Measurements from ENCODE around the gene GPR68. TPM values are rescaled to one million over a fixed set of nuclear protein-coding genes. Genes with fewer than 3 reads are reported as not detected.
"Not testable (repeated sequence)": the region's sequence is repeated elsewhere in the genome, so short reads cannot be mapped to it uniquely, and the experiment has no call there.

Gene GPR68
- total RNA-seq, 1 donor = 1.7 TPM

DNA sequence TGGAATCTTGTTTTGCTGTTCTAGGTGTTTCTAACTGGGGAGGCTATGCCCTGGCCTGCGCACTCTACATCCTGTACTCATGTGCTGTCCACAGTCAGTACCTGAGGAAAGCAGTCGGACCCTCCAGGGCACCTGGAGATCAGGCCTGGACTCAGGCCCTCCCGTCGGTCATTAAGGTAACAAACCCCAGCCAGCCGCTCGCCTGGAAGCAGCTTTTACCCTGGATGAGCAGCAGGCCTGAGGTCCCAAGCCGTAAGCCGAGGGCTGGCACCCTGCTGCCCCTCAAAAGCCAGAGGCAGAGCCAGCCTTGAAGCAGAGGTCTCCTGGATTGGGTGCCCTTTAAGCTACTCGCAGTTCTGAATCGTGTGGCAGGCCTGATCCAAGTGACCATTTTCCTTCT is 29.1 kb downstream of the GPR68 start:
- no peak overlapping the region for H3K4me3 ChIP-seq (ENCODE audit: low read length)
- no peaks in the 10 kb centered on the region for H3K9me3 ChIP-seq (ENCODE audit: low read depth, low read length)
- H3K4me1 ChIP-seq (ENCODE audit: insufficient read depth, low read length) = no peaks in the 10 kb centered on the region
- H3K27me3 ChIP-seq (ENCODE audit: insufficient read depth, low read length) = no peaks in the 10 kb centered on the region

DNA sequence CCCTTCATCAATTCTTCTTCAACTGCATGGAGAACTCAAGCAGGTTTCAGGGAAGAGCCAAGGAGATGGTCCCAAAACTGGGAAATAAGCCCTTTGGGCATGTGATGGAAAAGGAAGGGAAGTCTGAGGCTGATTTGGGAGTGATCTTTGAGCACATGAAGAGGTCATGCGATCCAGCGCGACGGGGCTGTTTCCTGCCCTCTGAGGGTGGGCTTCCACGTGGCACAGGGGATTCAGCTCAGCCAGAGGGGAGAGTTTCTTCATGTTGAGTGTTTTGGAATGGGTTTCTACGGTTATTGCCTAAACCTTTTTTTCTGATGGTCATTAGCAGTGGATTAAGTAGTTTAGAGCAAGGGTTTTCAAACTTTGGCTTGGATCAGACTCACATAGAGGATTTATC is 30.2 kb downstream of the GPR68 start:
- Histone ChIP-seq H3K9me3 (ENCODE audit: low read depth, low read length) (no peaks in the 10 kb centered on the region), H3K4me1 (ENCODE audit: insufficient read depth, low read length) (no peaks in the 10 kb centered on the region), H3K4me3 (ENCODE audit: low read length) (no peak overlapping the region), H3K27me3 (ENCODE audit: insufficient read depth, low read length) (no peaks in the 10 kb centered on the region)

DNA sequence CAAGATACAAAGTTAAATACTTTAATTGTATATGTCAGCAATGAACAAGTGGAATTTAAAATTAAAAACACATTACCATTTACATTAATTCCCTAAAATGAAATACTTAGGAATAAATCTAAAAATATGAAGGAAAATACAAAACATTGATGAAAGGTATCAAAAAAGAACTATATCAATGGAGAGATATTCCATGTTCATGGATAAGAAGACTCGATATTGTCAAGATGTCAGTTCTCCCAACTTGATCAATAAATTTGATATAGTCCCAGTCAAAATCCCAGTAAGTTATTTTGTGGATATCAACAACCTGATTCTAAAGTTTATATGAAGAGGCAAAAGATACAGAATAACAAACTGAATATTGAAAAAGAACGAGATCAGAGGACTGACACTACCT is 33.5 kb downstream of the GPR68 start:
- Histone ChIP-seq H3K27me3 (ENCODE audit: insufficient read depth, low read length) (no peaks in the 10 kb centered on the region), H3K4me3 (ENCODE audit: low read length) (no peak overlapping the region), H3K4me1 (ENCODE audit: insufficient read depth, low read length) (peaks cover 5% of the 10 kb centered on the region), H3K9me3 (ENCODE audit: low read depth, low read length) (no peaks in the 10 kb centered on the region)

DNA sequence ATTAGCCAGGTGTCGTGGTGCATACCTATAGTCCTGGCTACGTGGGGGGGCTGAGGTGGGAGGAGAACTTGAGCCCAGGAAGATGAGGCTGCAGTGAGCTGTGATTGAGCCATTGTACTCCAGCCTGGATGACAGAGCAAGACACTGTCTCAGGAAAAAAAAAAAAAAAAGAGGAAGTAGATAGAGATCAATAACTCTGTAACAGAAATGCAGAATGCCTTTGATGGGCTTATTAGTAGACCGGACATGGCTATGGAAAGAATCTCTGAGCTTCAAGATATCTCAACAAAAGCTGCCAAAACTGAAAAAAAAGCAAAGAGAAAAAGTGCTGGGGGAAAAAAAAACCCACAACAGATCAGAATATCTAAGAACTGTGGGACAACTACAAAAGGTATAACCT is 37.5 kb downstream of the GPR68 start:
- Histone ChIP-seq H3K27me3 (ENCODE audit: insufficient read depth, low read length) (no peaks in the 10 kb centered on the region), H3K4me1 (ENCODE audit: insufficient read depth, low read length) (peaks cover 12% of the 10 kb centered on the region), H3K4me3 (ENCODE audit: low read length) (no peak overlapping the region), H3K9me3 (ENCODE audit: low read depth, low read length) (no peaks in the 10 kb centered on the region)

DNA sequence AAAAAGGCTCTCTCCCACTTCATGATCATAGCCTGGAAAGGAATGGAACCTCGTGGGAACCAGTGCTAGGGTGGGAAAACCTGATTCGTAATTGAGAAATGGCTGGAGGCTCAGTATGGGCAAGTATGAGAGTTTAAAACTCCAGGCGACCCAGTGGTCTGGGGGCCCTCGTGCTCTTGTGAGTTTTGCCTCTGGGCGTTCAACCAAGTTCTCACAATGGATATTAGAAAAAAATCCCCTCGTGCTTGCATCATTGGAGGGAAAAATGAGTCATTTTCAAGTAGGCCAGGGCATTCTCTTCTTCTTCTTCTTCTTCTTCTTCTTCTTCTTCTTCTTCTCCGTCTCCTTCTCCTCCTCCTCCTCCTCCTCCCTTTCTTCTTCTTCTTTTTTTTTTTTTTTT is 39.0 kb downstream of the GPR68 start:
- Histone ChIP-seq H3K27me3 (ENCODE audit: insufficient read depth, low read length) (no peaks in the 10 kb centered on the region), H3K4me3 (ENCODE audit: low read length) (no peak overlapping the region), H3K9me3 (ENCODE audit: low read depth, low read length) (no peaks in the 10 kb centered on the region), H3K4me1 (ENCODE audit: insufficient read depth, low read length) (peaks cover 15% of the 10 kb centered on the region)

DNA sequence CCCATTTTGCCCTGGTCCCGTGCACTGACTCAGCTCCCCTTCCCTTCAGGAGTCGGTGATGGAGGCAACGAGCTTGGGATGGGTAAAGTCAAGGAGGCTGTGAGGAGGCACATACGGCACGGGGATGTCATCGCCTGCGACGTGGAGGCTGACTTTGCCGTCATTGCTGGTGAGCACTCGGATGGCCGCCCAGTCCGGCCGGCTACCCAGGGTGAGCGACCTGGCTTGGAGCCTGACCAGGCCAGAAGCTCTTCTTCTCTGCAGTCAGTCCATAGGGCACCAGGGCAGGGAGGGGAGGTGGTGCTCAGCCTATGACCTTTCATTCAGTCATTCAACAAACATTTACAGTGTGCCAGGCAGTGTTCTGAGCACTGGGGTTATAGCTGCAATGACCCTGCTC is 39.8 kb downstream of the GPR68 start:
- no peaks in the 10 kb centered on the region for H3K9me3 ChIP-seq (ENCODE audit: low read depth, low read length)
- no peaks in the 10 kb centered on the region for H3K27me3 ChIP-seq (ENCODE audit: insufficient read depth, low read length)
- H3K4me1 ChIP-seq (ENCODE audit: insufficient read depth, low read length) = peaks cover 15% of the 10 kb centered on the region
- H3K4me3 ChIP-seq (ENCODE audit: low read length) = no peak overlapping the region

DNA sequence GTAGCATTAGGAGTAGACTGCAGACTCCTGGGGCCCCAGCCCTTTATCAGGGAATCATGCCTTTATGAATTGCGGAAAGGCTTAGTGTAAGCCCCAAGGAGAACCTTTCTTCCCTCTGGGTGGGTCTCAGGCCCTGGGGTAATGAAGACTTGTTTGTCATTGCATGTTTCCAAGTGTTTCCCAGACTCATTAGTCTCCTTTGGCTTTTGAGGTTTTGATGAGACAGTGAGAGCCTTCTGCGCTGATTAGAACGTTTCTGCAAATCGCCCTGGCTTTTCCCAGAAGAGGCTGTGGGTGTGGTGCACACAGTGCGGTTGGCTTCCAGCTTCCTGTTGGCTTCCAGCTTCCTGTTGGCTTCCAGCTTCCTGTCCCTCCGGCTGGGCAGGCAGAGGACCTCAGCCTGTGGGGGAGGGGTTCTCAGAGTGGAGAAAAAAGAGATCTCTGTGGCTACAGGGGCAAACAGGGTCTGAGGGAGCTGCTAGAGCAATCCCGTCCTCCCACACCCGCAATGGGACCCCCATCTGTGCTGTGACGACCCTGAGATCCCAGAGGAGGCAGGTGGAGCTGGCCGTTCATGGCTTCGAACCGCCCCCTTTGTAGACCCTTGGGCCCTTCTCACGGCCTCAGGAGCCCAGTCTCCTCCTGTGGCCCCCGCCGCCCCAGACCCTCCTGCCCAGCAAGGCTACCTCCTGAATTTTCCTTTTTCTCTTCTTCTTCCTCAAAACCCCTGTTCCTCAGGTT is 42.1 kb downstream of the GPR68 start:
- Histone ChIP-seq H3K27me3 (ENCODE audit: insufficient read depth, low read length) (no peaks in the 10 kb centered on the region), H3K9me3 (ENCODE audit: low read depth, low read length) (no peaks in the 10 kb centered on the region), H3K4me1 (ENCODE audit: insufficient read depth, low read length) (peaks cover 15% of the 10 kb centered on the region), H3K4me3 (ENCODE audit: low read length) (no peak overlapping the region)

DNA sequence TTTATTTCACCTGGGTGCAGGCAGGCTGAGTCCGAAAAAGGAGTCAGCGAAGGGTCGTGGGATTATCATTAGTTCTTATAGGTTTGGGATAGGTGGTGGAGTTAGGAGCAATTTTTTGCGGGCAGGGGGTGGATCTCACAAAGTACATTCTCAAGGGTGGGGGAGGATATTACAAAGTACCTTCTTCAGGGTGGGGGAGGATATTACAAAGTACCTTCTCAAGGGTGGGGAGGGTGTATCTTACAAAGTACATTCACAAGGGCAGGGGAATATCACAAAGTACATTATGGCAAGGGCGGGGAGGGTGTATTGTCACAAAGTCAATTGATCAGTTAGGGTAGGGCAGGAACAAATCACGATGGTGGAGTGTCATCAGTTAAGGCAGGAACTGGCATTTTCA is 43.7 kb downstream of the GPR68 start:
- not testable (repeated sequence) for H3K9me3 ChIP-seq (ENCODE audit: low read depth, low read length); H3K4me3 ChIP-seq (ENCODE audit: low read length); H3K27me3 ChIP-seq (ENCODE audit: insufficient read depth, low read length)
- H3K4me1 ChIP-seq (ENCODE audit: insufficient read depth, low read length) = peaks cover 11% of the 10 kb centered on the region

DNA sequence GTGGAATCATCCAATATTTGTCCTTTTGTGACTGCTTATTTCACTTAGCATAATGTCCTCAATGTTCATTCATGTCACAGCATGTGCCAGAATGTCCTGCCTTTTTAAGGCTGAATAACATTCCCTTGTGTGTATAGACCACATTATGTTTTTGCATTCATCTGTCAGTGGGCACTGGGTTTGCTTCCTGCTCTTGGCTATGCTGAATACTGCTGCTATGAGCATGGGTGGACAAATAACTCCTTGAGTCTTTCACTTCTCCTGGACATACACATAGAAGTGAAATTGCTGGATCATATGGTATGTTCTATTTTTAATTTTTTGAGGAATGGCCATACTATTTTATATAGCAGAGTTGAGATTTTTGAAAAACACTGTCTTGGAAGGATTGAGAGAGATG is 46.9 kb downstream of the GPR68 start:
- Histone ChIP-seq H3K4me1 (ENCODE audit: insufficient read depth, low read length) (peaks cover 18% of the 10 kb centered on the region), H3K27me3 (ENCODE audit: insufficient read depth, low read length) (no peaks in the 10 kb centered on the region), H3K9me3 (ENCODE audit: low read depth, low read length) (no peaks in the 10 kb centered on the region), H3K4me3 (ENCODE audit: low read length) (no peak overlapping the region)

DNA sequence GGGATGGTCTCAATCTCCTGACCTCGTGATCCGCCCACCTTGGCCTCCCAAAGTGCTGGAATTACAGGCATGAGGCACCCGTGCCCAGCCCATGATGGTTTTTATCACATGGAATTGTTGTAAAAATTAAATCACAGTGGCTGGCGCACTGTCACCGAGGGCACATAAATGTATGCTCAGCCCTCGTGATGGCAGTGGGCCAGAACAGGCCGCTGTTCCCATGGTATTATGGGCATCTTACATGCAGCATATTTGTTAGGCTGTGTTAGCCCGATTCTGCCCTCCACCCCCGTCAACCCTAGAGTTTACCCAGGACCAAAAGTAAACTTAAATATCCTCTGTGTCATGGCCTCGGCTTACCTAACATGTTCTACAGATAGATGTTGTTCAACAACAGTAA is 48.6 kb downstream of the GPR68 start:
- peaks cover 9% of the 10 kb centered on the region for H3K4me1 ChIP-seq (ENCODE audit: insufficient read depth, low read length)
- H3K9me3 ChIP-seq (ENCODE audit: low read depth, low read length) = no peaks in the 10 kb centered on the region
- no peaks in the 10 kb centered on the region for H3K27me3 ChIP-seq (ENCODE audit: insufficient read depth, low read length)
- H3K4me3 ChIP-seq (ENCODE audit: low read length) = no peak overlapping the region

DNA sequence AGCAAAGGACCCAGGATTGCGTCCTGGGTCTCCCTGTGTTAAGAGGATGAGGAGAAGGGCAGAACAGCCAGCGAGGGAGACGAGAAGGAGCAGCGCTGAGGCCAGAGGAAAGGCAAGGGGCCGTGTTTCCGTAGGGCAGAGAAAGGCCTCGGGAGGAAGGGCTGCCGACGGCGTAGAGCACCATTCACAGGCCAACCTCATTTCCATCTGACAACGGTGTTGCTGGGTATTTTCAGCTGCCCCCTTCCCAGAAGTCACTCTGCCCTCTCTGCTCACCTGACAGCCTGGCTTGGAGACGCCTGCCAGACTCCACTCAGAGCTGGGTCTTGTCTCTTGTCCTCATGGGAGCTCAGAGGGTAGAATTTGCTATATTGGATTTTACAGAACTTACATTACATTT is 51.4 kb downstream of the GPR68 start:
- no peak overlapping the region for H3K4me3 ChIP-seq (ENCODE audit: low read length)
- H3K4me1 ChIP-seq (ENCODE audit: insufficient read depth, low read length) = peaks cover 9% of the 10 kb centered on the region
- H3K9me3 ChIP-seq (ENCODE audit: low read depth, low read length) = no peaks in the 10 kb centered on the region
- H3K27me3 ChIP-seq (ENCODE audit: insufficient read depth, low read length) = no peaks in the 10 kb centered on the region

DNA sequence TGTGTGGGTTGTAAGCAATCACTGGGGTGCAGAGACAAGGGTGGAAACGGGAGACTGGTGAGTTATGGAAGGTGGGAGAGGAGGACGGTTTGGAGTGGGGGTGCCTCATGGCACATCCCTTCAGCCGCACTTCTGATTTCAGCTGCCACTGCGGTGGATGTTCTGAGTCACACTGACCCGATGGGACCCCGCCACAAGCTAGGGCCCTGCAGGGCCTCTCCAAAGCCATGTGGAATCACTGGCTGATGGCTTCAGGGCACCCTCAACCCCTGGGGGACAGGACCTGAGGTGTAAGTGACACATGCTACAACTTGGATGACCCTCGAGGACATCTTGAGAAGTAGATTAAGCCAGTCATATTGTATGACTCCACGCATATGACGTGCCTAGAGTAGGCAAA is 53.7 kb downstream of the GPR68 start:
- H3K4me3 ChIP-seq (ENCODE audit: low read length) = no peak overlapping the region
- no peaks in the 10 kb centered on the region for H3K27me3 ChIP-seq (ENCODE audit: insufficient read depth, low read length)
- H3K9me3 ChIP-seq (ENCODE audit: low read depth, low read length) = no peaks in the 10 kb centered on the region
- H3K4me1 ChIP-seq (ENCODE audit: insufficient read depth, low read length) = peaks cover 9% of the 10 kb centered on the region

DNA sequence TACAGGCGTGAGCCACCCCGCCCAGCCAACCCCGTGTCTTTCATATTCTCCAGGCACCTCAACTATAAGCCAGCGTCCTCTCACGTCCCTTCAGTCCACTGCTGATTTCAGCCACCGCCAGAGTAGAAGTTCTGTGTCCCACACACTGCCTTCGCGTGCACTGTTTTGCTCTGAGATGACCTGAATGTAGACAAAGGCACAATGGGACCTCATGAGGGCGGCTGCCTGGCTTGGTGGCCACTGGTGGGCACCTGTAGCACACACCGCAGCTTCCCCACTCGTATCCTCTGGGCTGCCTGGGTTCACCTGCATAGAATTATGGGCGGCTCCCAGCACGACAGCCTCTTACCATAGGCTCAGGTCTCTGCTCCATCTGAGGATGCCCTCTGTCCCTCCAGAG is 57.2 kb downstream of the GPR68 start:
- Histone ChIP-seq H3K9me3 (ENCODE audit: low read depth, low read length) (no peaks in the 10 kb centered on the region), H3K27me3 (ENCODE audit: insufficient read depth, low read length) (no peaks in the 10 kb centered on the region), H3K4me3 (ENCODE audit: low read length) (no peak overlapping the region), H3K4me1 (ENCODE audit: insufficient read depth, low read length) (no peaks in the 10 kb centered on the region)

DNA sequence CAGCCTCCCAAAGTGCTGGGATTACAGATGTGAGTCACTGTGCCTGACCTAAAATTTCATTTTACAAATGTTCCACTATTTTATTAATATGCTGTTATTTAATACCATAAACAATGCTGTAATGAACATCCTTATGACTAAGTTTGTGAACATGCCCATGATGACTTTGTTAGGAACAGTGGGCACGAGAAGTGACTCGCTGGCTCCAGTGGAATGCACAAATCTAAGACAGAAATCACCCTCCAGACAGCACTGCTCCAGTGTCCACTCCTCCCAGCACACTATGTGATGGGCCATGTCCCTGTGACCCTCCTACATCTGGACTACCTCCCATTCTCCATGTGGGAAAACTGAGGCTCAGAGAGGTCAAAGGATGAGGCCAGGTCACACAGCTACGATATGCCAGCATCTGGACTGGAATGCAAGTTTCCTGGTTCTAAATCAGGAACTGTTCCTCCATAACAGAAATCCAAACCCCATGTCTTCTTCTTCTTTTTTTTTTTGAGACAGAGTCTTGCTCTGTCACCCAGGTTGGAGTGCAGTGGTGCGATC is 57.9 kb downstream of the GPR68 start:
- Histone ChIP-seq H3K9me3 (ENCODE audit: low read depth, low read length) (no peaks in the 10 kb centered on the region), H3K27me3 (ENCODE audit: insufficient read depth, low read length) (no peaks in the 10 kb centered on the region), H3K4me3 (ENCODE audit: low read length) (no peak overlapping the region), H3K4me1 (ENCODE audit: insufficient read depth, low read length) (no peaks in the 10 kb centered on the region)

DNA sequence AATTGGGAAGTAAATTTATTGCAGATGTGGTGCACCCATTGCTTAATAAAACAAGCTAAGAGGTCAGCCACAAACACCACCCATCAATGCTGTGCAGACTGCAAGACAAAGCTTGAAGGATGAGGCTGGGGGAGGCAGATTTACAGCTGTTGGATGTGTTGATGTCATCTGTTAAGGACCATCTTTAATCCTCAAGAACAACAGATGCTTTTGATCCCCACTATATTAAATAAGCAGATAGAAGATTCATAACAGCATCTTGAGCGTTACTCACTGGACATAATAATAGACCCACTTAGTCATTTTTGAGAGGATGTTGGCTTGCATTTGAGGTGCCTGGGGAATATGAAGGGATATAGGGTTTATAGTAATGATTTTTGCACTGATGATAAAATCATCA is 58.8 kb downstream of the GPR68 start:
- Histone ChIP-seq H3K9me3 (ENCODE audit: low read depth, low read length) (no peaks in the 10 kb centered on the region), H3K4me1 (ENCODE audit: insufficient read depth, low read length) (no peaks in the 10 kb centered on the region), H3K4me3 (ENCODE audit: low read length) (no peak overlapping the region), H3K27me3 (ENCODE audit: insufficient read depth, low read length) (no peaks in the 10 kb centered on the region)

DNA sequence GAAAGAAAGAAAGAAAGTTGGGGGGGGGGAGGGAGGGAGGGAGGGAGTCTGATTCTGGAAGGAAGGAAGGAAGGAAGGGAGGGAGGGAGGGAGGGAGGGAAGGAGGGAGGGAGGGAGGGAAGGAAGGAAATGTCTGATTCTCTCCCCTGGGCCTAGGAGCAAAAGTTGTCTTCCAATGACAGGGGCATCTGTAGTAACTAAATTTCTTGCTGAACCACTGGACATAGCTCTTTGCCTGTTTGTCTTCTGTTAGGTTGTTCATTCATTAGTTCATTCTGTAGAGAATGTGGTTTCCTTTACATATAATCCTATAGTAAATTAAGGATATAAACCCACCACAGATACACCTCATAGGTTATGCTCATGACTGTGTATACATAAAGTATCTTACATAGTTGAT is 59.9 kb downstream of the GPR68 start:
- Histone ChIP-seq H3K4me3 (ENCODE audit: low read length) (no peak overlapping the region), H3K4me1 (ENCODE audit: insufficient read depth, low read length) (no peaks in the 10 kb centered on the region), H3K27me3 (ENCODE audit: insufficient read depth, low read length) (no peaks in the 10 kb centered on the region), H3K9me3 (ENCODE audit: low read depth, low read length) (no peaks in the 10 kb centered on the region)
